Measurements from ENCODE around the gene CCL13.

The CCL13 gene

GRCh38 chr17:34364751-34365150, 8.5 kb downstream of the CCL13 start:
- DNase-seq, result no peak

GRCh38 chr17:34365340-34365739, 9.1 kb downstream of the CCL13 start:
- DNase-seq, result no peak

GRCh38 chr17:34366010-34366409, 9.7 kb downstream of the CCL13 start:
- no peak for DNase-seq

GRCh38 chr17:34366529-34367107, 10.3 kb downstream of the CCL13 start:
- DNase-seq, result no peak

- DNase-seq, result no peak
Measured at GRCh38 chr17:34367486-34368195, 11.4 kb downstream of the CCL13 start.

- DNase-seq, result no peak
Measured at GRCh38 chr17:34368196-34368945, 12.1 kb downstream of the CCL13 start.

GRCh38 chr17:34368946-34369500, 12.7 kb downstream of the CCL13 start:
- no peak for DNase-seq

GRCh38 chr17:34369571-34369970, 13.3 kb downstream of the CCL13 start:
- DNase-seq, result no peak

- DNase-seq, result no peak
Measured at GRCh38 chr17:34370376-34370996, 14.2 kb downstream of the CCL13 start.

GRCh38 chr17:34370997-34371395, 14.7 kb downstream of the CCL13 start:
- DNase-seq, result no peak

- DNase-seq, result no peak
Measured at GRCh38 chr17:34371405-34372100, 15.3 kb downstream of the CCL13 start.

GRCh38 chr17:34374457-34374856, 18.2 kb downstream of the CCL13 start:
- DNase-seq, result no peak

- DNase-seq, result no peak
Measured at GRCh38 chr17:34375426-34375997, 19.2 kb downstream of the CCL13 start.

GRCh38 chr17:34377078-34377823, 21.0 kb downstream of the CCL13 start:
- no peak for DNase-seq

- no peak for DNase-seq
Measured at GRCh38 chr17:34378664-34379101, 22.4 kb downstream of the CCL13 start.

GRCh38 chr17:34379868-34380267, 23.6 kb downstream of the CCL13 start:
- DNase-seq, result no peak

GRCh38 chr17:34382621-34383124, 26.4 kb downstream of the CCL13 start:
- no peak for DNase-seq

- no peak for DNase-seq
Measured at GRCh38 chr17:34383216-34383615, 26.9 kb downstream of the CCL13 start.

- DNase-seq, result no peak
Measured at GRCh38 chr17:34384271-34384670, 28.0 kb downstream of the CCL13 start.

- no peak for DNase-seq
Measured at GRCh38 chr17:34384822-34385605, 28.7 kb downstream of the CCL13 start.

- no peak for DNase-seq
Measured at GRCh38 chr17:34386343-34386696, 30.0 kb downstream of the CCL13 start.
